GM06990 (cell line): Measurements from ENCODE around the gene DNAJC5.

Source experiments
- DNase-seq: peaks from one replicate; pipeline ENCODE4 v3.0.0-alpha.2; 2011; ENCODE audit not compliant: insufficient read length; ENCODE audit errors: extremely low read depth
- H3K27me3 ChIP-seq: replicated peaks from 2 replicates; pipeline ENCODE4 v1.6.0; 2011; ENCODE audit warnings: low read length; ENCODE audit not compliant: control insufficient read depth, insufficient read depth
- H3K36me3 ChIP-seq: 2 replicates; pipeline ENCODE4 v1.5.1; 2011; ENCODE audit warnings: low read length; ENCODE audit not compliant: control insufficient read depth, insufficient read depth
- H3K4me3 ChIP-seq: replicated peaks from 2 replicates; pipeline ENCODE4 v1.5.1; 2011; ENCODE audit warnings: low read depth, mild to moderate bottlenecking, control low read depth, low read length
- CTCF ChIP-seq: IDR thresholded peaks from 2 replicates; pipeline ENCODE4 v1.5.1; 2011; ENCODE audit warnings: low read length, control low read depth, mild to moderate bottlenecking, inconsistent platforms; ENCODE audit not compliant: insufficient read depth, poor library complexity, severe bottlenecking

The DNAJC5 gene

GRCh38 chr20:63963784-63964301, 68.9 kb downstream of the DNAJC5 start:
- no peak for TF ChIP-seq CTCF
- peak; percentile 18 for DNase-seq
- Histone ChIP-seq H3K36me3 (peaks cover 31% of the 10 kb centered on the region), H3K27me3 (no peaks in the 10 kb centered on the region), H3K4me3 (no peak overlapping the region)

- Histone ChIP-seq H3K4me3 (no peak overlapping the region), H3K27me3 (no peaks in the 10 kb centered on the region), H3K36me3 (peaks cover 29% of the 10 kb centered on the region)
- TF ChIP-seq CTCF: no peak
- DNase-seq: no peak
Measured at GRCh38 chr20:63964412-63964811, 69.5 kb downstream of the DNAJC5 start.

- Histone ChIP-seq H3K4me3 (no peak overlapping the region), H3K36me3 (peaks cover 27% of the 10 kb centered on the region), H3K27me3 (no peaks in the 10 kb centered on the region)
- no peak for DNase-seq
- TF ChIP-seq CTCF: no peak
Measured at GRCh38 chr20:63966172-63966943, 71.4 kb downstream of the DNAJC5 start.

GRCh38 chr20:63966944-63967322, 72.0 kb downstream of the DNAJC5 start:
- no peak overlapping the region for H3K4me3 ChIP-seq

GRCh38 chr20:63967330-63968135, 72.6 kb downstream of the DNAJC5 start:
- no peaks in the 10 kb centered on the region for H3K27me3 ChIP-seq
- no peak for DNase-seq
- TF ChIP-seq CTCF: no peak
- H3K4me3 ChIP-seq: no peak overlapping the region
- peaks cover 22% of the 10 kb centered on the region for H3K36me3 ChIP-seq

More at GRCh38 chr20:63966944-63967322, 72.0 kb downstream of the DNAJC5 start:
- Histone ChIP-seq H3K27me3 (no peaks in the 10 kb centered on the region), H3K36me3 (peaks cover 26% of the 10 kb centered on the region)
- no peak for TF ChIP-seq CTCF
- no peak for DNase-seq
